Choroid plexus epithelial cell (primary cell): ENCODE results near the gene KCNK15.
"Not testable (repeated sequence)": the region's sequence is repeated elsewhere in the genome, so short reads cannot be mapped to it uniquely, and the experiment has no call there.

Experiments
- DNase-seq: peaks from one replicate; pipeline ENCODE4 v3.0.0-alpha.2; 2010; ENCODE audit warnings: low read depth
- H3K4me3 ChIP-seq: 2 replicates; pipeline ENCODE4 v1.5.1; 2011; ENCODE audit warnings: low read depth, mild to moderate bottlenecking, control low read depth, low read length, moderate library complexity
- CTCF ChIP-seq: conservative IDR thresholded peaks from 2 replicates; pipeline ENCODE4 v1.5.1; 2011; ENCODE audit warnings: low read depth, mild to moderate bottlenecking, control low read depth, inconsistent platforms, low read length, moderate library complexity

The KCNK15 gene

GRCh38 chr20:44745598-44746366 lies at the start of gene KCNK15:
KCNK15 (plus strand) TSS chr20:44745865; CDS start chr20:44745911, 46 bp downstream.
- peak within 1 kb of the TSS; percentile 45 for H3K4me3 ChIP-seq
- DNase-seq = peak; percentile 20
- no peak for TF ChIP-seq CTCF

GRCh38 chr20:44696315-44696714 lies 49.4 kb upstream of the KCNK15 start:
- H3K4me3 ChIP-seq = no peak overlapping the region
- DNase-seq = no peak
- TF ChIP-seq CTCF = peak; percentile 10

- H3K4me3 ChIP-seq, DNase-seq: not testable (repeated sequence)
Measured at GRCh38 chr20:44697041-44697440, 48.6 kb upstream of the KCNK15 start.

GRCh38 chr20:44698351-44698750 lies 47.3 kb upstream of the KCNK15 start:
- no peak overlapping the region for H3K4me3 ChIP-seq
- no peak for DNase-seq
- no peak for TF ChIP-seq CTCF

- no peak overlapping the region for H3K4me3 ChIP-seq
- TF ChIP-seq CTCF = no peak
- no peak for DNase-seq
Measured at GRCh38 chr20:44700306-44700705, 45.4 kb upstream of the KCNK15 start.

- peak; percentile 61 for DNase-seq
- no peak overlapping the region for H3K4me3 ChIP-seq
- TF ChIP-seq CTCF = no peak
Measured at GRCh38 chr20:44701118-44701857, 44.4 kb upstream of the KCNK15 start.

- TF ChIP-seq CTCF = no peak
- no peak overlapping the region for H3K4me3 ChIP-seq
- no peak for DNase-seq
Measured at GRCh38 chr20:44701858-44702256, 43.8 kb upstream of the KCNK15 start.
